Esophagus muscularis mucosa (tissue), 3 donors: ENCODE measurements around the gene CLSTN1.

ENCODE experiments used
- CTCF ChIP-seq, 3 experiments: fragments of 200-600 bp in 2 of 3; fragments of 450-650 bp in 1 of 3; sonication (generic) in 2 of 3; IDR thresholded peaks; one replicate each; pipeline ENCODE4 v1.5.1; 2017 to 2019; ENCODE audit warnings: antibody characterized with exemption in 3 of 3, mild to moderate bottlenecking in 2 of 3, moderate library complexity in 1 of 3
- POLR2A ChIP-seq: fragments of 450-650 bp; IDR thresholded peaks from one replicate; pipeline ENCODE4 v1.6.1; 2017; ENCODE audit warnings: antibody characterized with exemption, moderate library complexity, mild to moderate bottlenecking, low read depth

- TF ChIP-seq CTCF (IDR thresholded peaks at IDR 0.05) (no peak), POLR2A (no peak)
Measured at GRCh38 chr1:9766759-9767442, 56.9 kb downstream of the CLSTN1 start.
